Measurements from ENCODE around the gene BCL2.

Gene BCL2

GRCh38 chr18:63233334-63233733 is 86.2 kb downstream of the BCL2 start:
- DNase-seq (ENCODE audit: low read depth, low spot score) = no peak
- H3K4me3 ChIP-seq (ENCODE audit: low read depth, low read length) = no peak overlapping the region
- POLR2A ChIA-PET = no interaction called here
- CTCF ChIA-PET = no interaction called here
- TF ChIP-seq CTCF (IDR thresholded peaks at IDR 0.05; ENCODE audit: insufficient read depth, low read length, missing control alignments) = no peak

GRCh38 chr18:63232826-63233225 is 86.7 kb downstream of the BCL2 start:
- CTCF ChIA-PET = no interaction called here

GRCh38 chr18:63229971-63230370 is 89.6 kb downstream of the BCL2 start:
- H3K4me3 ChIP-seq (ENCODE audit: low read depth, low read length) = no peak overlapping the region
- TF ChIP-seq CTCF (IDR thresholded peaks at IDR 0.05; ENCODE audit: insufficient read depth, low read length, missing control alignments) = no peak
- CTCF ChIA-PET = interaction anchor here (0.6 kb wide), 1 partner anchor 58 kb away, joined by 5 read pairs; no protein-coding TSS in a partner anchor
- POLR2A ChIA-PET = no interaction called here
- DNase-seq (ENCODE audit: low read depth, low spot score) = no peak

More at GRCh38 chr18:63232826-63233225, 86.7 kb downstream of the BCL2 start:
- TF ChIP-seq CTCF (IDR thresholded peaks at IDR 0.05; ENCODE audit: insufficient read depth, low read length, missing control alignments) = no peak
- POLR2A ChIA-PET = no interaction called here
- no peak overlapping the region for H3K4me3 ChIP-seq (ENCODE audit: low read depth, low read length)
- DNase-seq (ENCODE audit: low read depth, low spot score) = no peak

- POLR2A ChIA-PET = no interaction called here
- CTCF ChIA-PET = interaction anchor here (0.9 to 1.4 kb wide), 2 partner anchors 21 to 98 kb away, joined by 3 read pairs; no protein-coding TSS in a partner anchor
- no peak for TF ChIP-seq CTCF (IDR thresholded peaks at IDR 0.05; ENCODE audit: insufficient read depth, low read length, missing control alignments)
- no peak for DNase-seq (ENCODE audit: low read depth, low spot score)
- no peak overlapping the region for H3K4me3 ChIP-seq (ENCODE audit: low read depth, low read length)
These were observed 94.1 kb downstream of the BCL2 start for GRCh38 chr18:63225434-63225833.

- TF ChIP-seq CTCF (IDR thresholded peaks at IDR 0.05; ENCODE audit: insufficient read depth, low read length, missing control alignments) = no peak
- CTCF ChIA-PET = interaction anchor here (1.4 kb wide), 2 partner anchors 93 to 99 kb away, joined by 3 read pairs; no protein-coding TSS in a partner anchor
- POLR2A ChIA-PET = no interaction called here
- H3K4me3 ChIP-seq (ENCODE audit: low read depth, low read length) = no peak overlapping the region
- DNase-seq (ENCODE audit: low read depth, low spot score) = no peak
These were observed 94.9 kb downstream of the BCL2 start for GRCh38 chr18:63224630-63225029.

- no peak for DNase-seq (ENCODE audit: low read depth, low spot score)
- ChIA-PET CTCF (interaction anchor here (1.4 kb wide), 1 partner anchor 92 kb away, joined by 3 read pairs; no protein-coding TSS in a partner anchor), POLR2A (interaction anchor here (0.5 kb wide), 1 partner anchor 144 kb away, joined by 3 read pairs; no protein-coding TSS in a partner anchor)
- no peak for TF ChIP-seq CTCF (IDR thresholded peaks at IDR 0.05; ENCODE audit: insufficient read depth, low read length, missing control alignments)
- H3K4me3 ChIP-seq (ENCODE audit: low read depth, low read length) = no peak overlapping the region
These were observed 95.7 kb downstream of the BCL2 start for GRCh38 chr18:63223837-63224236.

Data from AG04449 (cell line).